HepG2 (cell line): ENCODE data around the gene DAGLB. TPM values are rescaled to one million over a fixed set of nuclear protein-coding genes. Genes with fewer than 3 reads are reported as not detected.

Experiments used
- HMGA1 ChIP-seq: sonication (generic); formaldehyde crosslinking; conservative IDR thresholded peaks from 2 replicates; pipeline ENCODE4 v1.4.0; 2020; ENCODE audit warnings: missing genetic modification reagents
- HOXA9 ChIP-seq: sonication (generic); formaldehyde crosslinking; IDR thresholded peaks from 2 replicates; pipeline ENCODE4 v1.8.1; 2022; ENCODE audit warnings: missing genetic modification reagents, mild to moderate bottlenecking, moderate library complexity, borderline replicate concordance
- KDM5A ChIP-seq: fragments of 200-600 bp; sonication (generic); IDR thresholded peaks from 2 replicates; pipeline ENCODE4 v1.7.0; 2018; ENCODE audit warnings: antibody characterized with exemption, mild to moderate bottlenecking, low read length, borderline replicate concordance
- MAF1 ChIP-seq: sonication (generic); formaldehyde crosslinking; IDR thresholded peaks from 2 replicates; pipeline ENCODE4 v1.5.0; 2020; ENCODE audit warnings: missing genetic modification reagents, borderline replicate concordance
- MAZ ChIP-seq, 2 experiments: sonication (generic) in 1 of 2; formaldehyde crosslinking in 1 of 2; IDR thresholded peaks; 2 replicates each; pipeline versions ENCODE4 v1.5.0 to v1.6.1; 2012 to 2020; ENCODE audit warnings: low read depth in 2 of 2, mild to moderate bottlenecking in 2 of 2, borderline replicate concordance in 1 of 2, improper control_type of control experiment in 1 of 2, low read length in 1 of 2, missing genetic modification reagents in 1 of 2, moderate library complexity in 1 of 2
- MIXL1 ChIP-seq: IDR thresholded peaks from 2 replicates; pipeline ENCODE4 v1.6.1; 2016
- MLLT10 ChIP-seq: sonication (generic); formaldehyde crosslinking; IDR thresholded peaks from 2 replicates; pipeline ENCODE4 v1.4.0; 2020; ENCODE audit warnings: missing genetic modification reagents
- NAIF1 ChIP-seq: sonication (generic); formaldehyde crosslinking; IDR thresholded peaks from 2 replicates; pipeline ENCODE4 v1.5.0; 2020; ENCODE audit warnings: mild to moderate bottlenecking, missing genetic modification reagents, borderline replicate concordance
- PRPF4 ChIP-seq: fragments of 200-400 bp; formaldehyde crosslinking; IDR thresholded peaks from 2 replicates; pipeline ENCODE4 v1.6.1; 2016; ENCODE audit warnings: low read length, low read depth; ENCODE audit not compliant: poor library complexity, severe bottlenecking
- PTBP1 ChIP-seq: fragments of 200-400 bp; formaldehyde crosslinking; IDR thresholded peaks from 2 replicates; pipeline ENCODE4 v1.6.1; 2018; ENCODE audit warnings: low read length, low read depth; ENCODE audit not compliant: poor library complexity, severe bottlenecking
- RCOR2 ChIP-seq: IDR thresholded peaks from 2 replicates; pipeline ENCODE4 v1.6.1; 2016; ENCODE audit warnings: missing biosample characterization, missing genetic modification reagents
- SALL1 ChIP-seq: sonication (generic); formaldehyde crosslinking; IDR thresholded peaks from 2 replicates; pipeline ENCODE4 v1.8.0; 2022; ENCODE audit warnings: mild to moderate bottlenecking, missing genetic modification reagents
- SOX6 ChIP-seq, 2 experiments: fragments of 450-650 bp in 1 of 2; sonication (generic) in 1 of 2; formaldehyde crosslinking in 1 of 2; IDR thresholded peaks; 2 replicates each; pipeline versions ENCODE4 v1.4.0 to v1.6.1; 2017 to 2020; ENCODE audit warnings: antibody characterized with exemption in 1 of 2, mild to moderate bottlenecking in 1 of 2, missing genetic modification reagents in 1 of 2
- SRF ChIP-seq: IDR thresholded peaks from 2 replicates; pipeline ENCODE4 v1.6.1; 2011; ENCODE audit warnings: mild to moderate bottlenecking, low read depth, low read length, moderate library complexity
- SRSF1 ChIP-seq: fragments of 200-400 bp; formaldehyde crosslinking; optimal IDR thresholded peaks from 2 replicates; pipeline ENCODE3; 2017; ENCODE audit warnings: mild to moderate bottlenecking, low read depth, low read length, moderate library complexity
- TSC22D2 ChIP-seq: sonication (generic); formaldehyde crosslinking; IDR thresholded peaks from 2 replicates; pipeline ENCODE4 v1.5.1; 2020; ENCODE audit warnings: missing genetic modification reagents, mild to moderate bottlenecking, borderline replicate concordance
- ZFP36L2 ChIP-seq: sonication (generic); formaldehyde crosslinking; IDR thresholded peaks from 2 replicates; pipeline ENCODE4 v1.4.0; 2020; ENCODE audit warnings: missing genetic modification reagents
- ZNF570 ChIP-seq: sonication (generic); formaldehyde crosslinking; IDR thresholded peaks from 2 replicates; pipeline ENCODE4 v1.4.0; 2020; ENCODE audit warnings: mild to moderate bottlenecking, missing genetic modification reagents, borderline replicate concordance
- ZNF746 ChIP-seq: sonication (generic); formaldehyde crosslinking; IDR thresholded peaks from 2 replicates; pipeline ENCODE4 v1.8.0; 2022; ENCODE audit warnings: mild to moderate bottlenecking, missing genetic modification reagents
- ZNF788 ChIP-seq: sonication (generic); formaldehyde crosslinking; IDR thresholded peaks from 2 replicates; pipeline ENCODE4 v1.5.0; 2020; ENCODE audit warnings: mild to moderate bottlenecking, missing genetic modification reagents, borderline replicate concordance
- polyA plus RNA-seq, 8 experiments: library from polyadenylated mRNA; depleted of rRNA in 3 of 8; stranded (reverse) in 7 of 8; unstranded in 1 of 8; fragments of >200 nt; fragmentation: Illumina TruSeq in 4 of 8; extraction: Trizol in 4 of 8; gene quantifications; 2 replicates each; pipeline versions ENCODE4 v1.2.1 to v1.2.3, GENCODE V29; 2011 to 2016; ENCODE audit warnings: low read depth in 4 of 8, missing spikeins in 1 of 8, mixed read lengths in 1 of 8; ENCODE audit not compliant: insufficient read depth in 1 of 8
- total RNA-seq, 5 experiments: library from RNA; depleted of rRNA; stranded (reverse); fragments of >200 nt; fragmentation: Illumina TruSeq; extraction: Trizol; gene quantifications; 2 replicates each; pipeline ENCODE4 v1.2.3, GENCODE V29; 2016; ENCODE audit warnings: low read depth in 1 of 5
- TF ChIP-seq, protein P1 (sequence below): sonication (generic); formaldehyde crosslinking; IDR thresholded peaks from 2 replicates; pipeline ENCODE4 v1.4.0; 2020; ENCODE audit warnings: mild to moderate bottlenecking, missing genetic modification reagents
- TF ChIP-seq, protein P2 (sequence below): sonication (generic); formaldehyde crosslinking; IDR thresholded peaks from 2 replicates; pipeline ENCODE4 v1.4.0; 2020; ENCODE audit warnings: missing genetic modification reagents
- TF ChIP-seq, protein P3 (sequence below): IDR thresholded peaks from 2 replicates; pipeline ENCODE4 v1.6.1; 2016; ENCODE audit warnings: low read depth
- TF ChIP-seq, protein P4 (sequence below): sonication (generic); formaldehyde crosslinking; IDR thresholded peaks from 2 replicates; pipeline ENCODE4 v1.4.0; 2020; ENCODE audit warnings: missing genetic modification reagents
- TF ChIP-seq, protein P5 (sequence below): sonication (generic); formaldehyde crosslinking; conservative IDR thresholded peaks from 2 replicates; pipeline ENCODE4 v1.4.0; 2020; ENCODE audit warnings: missing genetic modification reagents

DAGLB gene
- total and polyA plus RNA-seq, 2 of the 13 experiments (the other 11 are each of a cell fraction or from before 2014, with no cell fraction given) = 7.9 to 9.8 TPM

DNA sequence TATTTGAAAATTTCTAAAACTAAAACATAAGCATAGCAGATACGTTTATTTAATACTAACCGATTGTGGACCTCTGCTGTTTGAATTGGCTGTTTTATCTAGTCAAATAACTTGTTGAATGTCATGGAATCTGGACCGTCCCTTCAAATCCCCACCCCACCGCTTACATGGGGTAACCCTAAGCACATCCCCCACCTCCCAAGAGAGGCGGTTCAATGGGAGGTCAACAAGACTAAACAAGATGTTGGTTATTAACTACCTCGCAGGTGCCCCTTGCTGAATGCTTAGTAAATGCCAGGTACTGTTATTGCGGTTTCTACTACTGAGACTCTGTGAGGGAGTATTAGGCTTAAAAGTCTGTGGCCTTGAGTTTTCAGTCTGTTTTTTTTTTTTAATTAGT lies 70.9 kb downstream of the DAGLB start (continued):
- no peak for TF ChIP-seq MAF1 (CRISPR knock-in tag)
- TF ChIP-seq ZNF570 = no peak
- TF ChIP-seq, protein P1, sequence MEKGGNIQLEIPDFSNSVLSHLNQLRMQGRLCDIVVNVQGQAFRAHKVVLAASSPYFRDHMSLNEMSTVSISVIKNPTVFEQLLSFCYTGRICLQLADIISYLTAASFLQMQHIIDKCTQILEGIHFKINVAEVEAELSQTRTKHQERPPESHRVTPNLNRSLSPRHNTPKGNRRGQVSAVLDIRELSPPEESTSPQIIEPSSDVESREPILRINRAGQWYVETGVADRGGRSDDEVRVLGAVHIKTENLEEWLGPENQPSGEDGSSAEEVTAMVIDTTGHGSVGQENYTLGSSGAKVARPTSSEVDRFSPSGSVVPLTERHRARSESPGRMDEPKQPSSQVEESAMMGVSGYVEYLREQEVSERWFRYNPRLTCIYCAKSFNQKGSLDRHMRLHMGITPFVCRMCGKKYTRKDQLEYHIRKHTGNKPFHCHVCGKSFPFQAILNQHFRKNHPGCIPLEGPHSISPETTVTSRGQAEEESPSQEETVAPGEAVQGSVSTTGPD (CRISPR knock-in tag) = no peak
- TF ChIP-seq ZNF746 = no peak
- TF ChIP-seq SRF = no peak
- TF ChIP-seq, protein P2, sequence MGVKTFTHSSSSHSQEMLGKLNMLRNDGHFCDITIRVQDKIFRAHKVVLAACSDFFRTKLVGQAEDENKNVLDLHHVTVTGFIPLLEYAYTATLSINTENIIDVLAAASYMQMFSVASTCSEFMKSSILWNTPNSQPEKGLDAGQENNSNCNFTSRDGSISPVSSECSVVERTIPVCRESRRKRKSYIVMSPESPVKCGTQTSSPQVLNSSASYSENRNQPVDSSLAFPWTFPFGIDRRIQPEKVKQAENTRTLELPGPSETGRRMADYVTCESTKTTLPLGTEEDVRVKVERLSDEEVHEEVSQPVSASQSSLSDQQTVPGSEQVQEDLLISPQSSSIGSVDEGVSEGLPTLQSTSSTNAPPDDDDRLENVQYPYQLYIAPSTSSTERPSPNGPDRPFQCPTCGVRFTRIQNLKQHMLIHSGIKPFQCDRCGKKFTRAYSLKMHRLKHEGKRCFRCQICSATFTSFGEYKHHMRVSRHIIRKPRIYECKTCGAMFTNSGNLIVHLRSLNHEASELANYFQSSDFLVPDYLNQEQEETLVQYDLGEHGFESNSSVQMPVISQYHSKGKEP (CRISPR knock-in tag) = no peak
- no peak for TF ChIP-seq PTBP1
- no peak for TF ChIP-seq HMGA1 (CRISPR knock-in tag)
- TF ChIP-seq TSC22D2 (CRISPR knock-in tag) = no peak
- TF ChIP-seq SRSF1 = no peak
- TF ChIP-seq, protein P3, sequence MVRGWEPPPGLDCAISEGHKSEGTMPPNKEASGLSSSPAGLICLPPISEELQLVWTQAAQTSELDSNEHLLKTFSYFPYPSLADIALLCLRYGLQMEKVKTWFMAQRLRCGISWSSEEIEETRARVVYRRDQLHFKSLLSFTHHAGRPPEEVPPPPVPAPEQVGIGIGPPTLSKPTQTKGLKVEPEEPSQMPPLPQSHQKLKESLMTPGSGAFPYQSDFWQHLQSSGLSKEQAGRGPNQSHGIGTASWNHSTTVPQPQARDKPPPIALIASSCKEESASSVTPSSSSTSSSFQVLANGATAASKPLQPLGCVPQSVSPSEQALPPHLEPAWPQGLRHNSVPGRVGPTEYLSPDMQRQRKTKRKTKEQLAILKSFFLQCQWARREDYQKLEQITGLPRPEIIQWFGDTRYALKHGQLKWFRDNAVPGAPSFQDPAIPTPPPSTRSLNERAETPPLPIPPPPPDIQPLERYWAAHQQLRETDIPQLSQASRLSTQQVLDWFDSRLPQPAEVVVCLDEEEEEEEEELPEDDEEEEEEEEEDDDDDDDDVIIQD = peak; percentile 49; the same call in 1 of the 2 replicates
- TF ChIP-seq NAIF1 (CRISPR knock-in tag) = no peak
- no peak for TF ChIP-seq MLLT10 (CRISPR knock-in tag)
- peak; percentile 86 for TF ChIP-seq MIXL1 (CRISPR knock-in tag)
- no peak for TF ChIP-seq HOXA9 (CRISPR knock-in tag)
- TF ChIP-seq SOX6 (IDR thresholded peaks at IDR 0.05) = no peak
- peak; percentile 62 for TF ChIP-seq SOX6 (CRISPR knock-in tag; IDR thresholded peaks at IDR 0.05)
- TF ChIP-seq, protein P4, sequence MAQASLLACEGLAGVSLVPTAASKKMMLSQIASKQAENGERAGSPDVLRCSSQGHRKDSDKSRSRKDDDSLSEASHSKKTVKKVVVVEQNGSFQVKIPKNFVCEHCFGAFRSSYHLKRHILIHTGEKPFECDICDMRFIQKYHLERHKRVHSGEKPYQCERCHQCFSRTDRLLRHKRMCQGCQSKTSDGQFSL (CRISPR knock-in tag) = no peak
- no peak for TF ChIP-seq MAZ (IDR thresholded peaks at IDR 0.05; ENCODE audit: borderline replicate concordance, low read depth, low read length)
- TF ChIP-seq MAZ (CRISPR knock-in tag; IDR thresholded peaks at IDR 0.05; ENCODE audit: low read depth) = no peak
- TF ChIP-seq, protein P5, sequence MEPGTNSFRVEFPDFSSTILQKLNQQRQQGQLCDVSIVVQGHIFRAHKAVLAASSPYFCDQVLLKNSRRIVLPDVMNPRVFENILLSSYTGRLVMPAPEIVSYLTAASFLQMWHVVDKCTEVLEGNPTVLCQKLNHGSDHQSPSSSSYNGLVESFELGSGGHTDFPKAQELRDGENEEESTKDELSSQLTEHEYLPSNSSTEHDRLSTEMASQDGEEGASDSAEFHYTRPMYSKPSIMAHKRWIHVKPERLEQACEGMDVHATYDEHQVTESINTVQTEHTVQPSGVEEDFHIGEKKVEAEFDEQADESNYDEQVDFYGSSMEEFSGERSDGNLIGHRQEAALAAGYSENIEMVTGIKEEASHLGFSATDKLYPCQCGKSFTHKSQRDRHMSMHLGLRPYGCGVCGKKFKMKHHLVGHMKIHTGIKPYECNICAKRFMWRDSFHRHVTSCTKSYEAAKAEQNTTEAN = no peak
- peak; percentile 55; the same call in 1 of the 2 replicates for TF ChIP-seq SALL1 (CRISPR knock-in tag)
- TF ChIP-seq ZNF788 (CRISPR knock-in tag) = no peak
- no peak for TF ChIP-seq ZFP36L2
- TF ChIP-seq KDM5A = no peak
- TF ChIP-seq RCOR2 (CRISPR knock-in tag) = no peak
- TF ChIP-seq PRPF4 = no peak
